ENCODE measurements around the gene DGKB. TPM values are rescaled to one million over a fixed set of nuclear protein-coding genes. Genes with fewer than 3 reads are reported as not detected.

The DGKB gene
- polyA plus RNA-seq, 1 of the 3 experiments (the other 2 are of a cell fraction) = 2.1 TPM

- Histone ChIP-seq H3K36me3 (replicated peaks in 1 of 2; ENCODE audit: control insufficient read depth in 1 of 2, insufficient read depth in 2 of 2, low read length in 1 of 2) (no peaks in the 10 kb centered on the region), H3K9me2 (0 out of 2 replicates have a peak, but pooled peaks cover 3% of the 10 kb centered on the region), H3K4me3 (ENCODE audit: low read depth in 2 of 2, low read length in 1 of 2) (peak overlapping the region in 1 of 2 experiments; percentile 11; a peak in 1 of 4 replicates), H2AFZ (ENCODE audit: low read depth) (peak overlapping the region; percentile 83), H3K4me1 (ENCODE audit: control insufficient read depth in 1 of 2, insufficient read depth in 2 of 2, low read depth in 1 of 2, low read length in 1 of 2) (peaks cover 0 to 12% of the 10 kb centered on the region in 2 experiments; a peak in 3 of 4 replicates), H3K4me2 (peak overlapping the region; percentile 46), H3K9me3 (no peaks in the 10 kb centered on the region), H3F3A (replicated peaks; ENCODE audit: insufficient read depth) (peaks cover 17% of the 10 kb centered on the region), H4K20me1 (ENCODE audit: insufficient read depth) (no peaks in the 10 kb centered on the region), H3K27me3 (ENCODE audit: insufficient read depth) (no peaks in the 10 kb centered on the region), H3K9ac (peak overlapping the region; percentile 17; the same call in 1 of the 2 replicates), H3K27ac (ENCODE audit: low read depth in 2 of 2, low read length in 1 of 2) (peak overlapping the region; percentile 67; a peak in 3 of 4 replicates), H3K79me2 (ENCODE audit: insufficient read depth) (no peaks in the 10 kb centered on the region)
- no peak for DNase-seq
- POLR2A ChIA-PET = no interaction called here
- CTCF ChIA-PET = interaction anchor here (0.6 to 1.2 kb wide), 4 partner anchors 8 to 198 kb away, joined by 3 to 5 read pairs (median 3); no protein-coding TSS in a partner anchor
- 30% methylated on average over 2 of the region's 2 CpGs for WGBS (ENCODE audit: low lambda C conversion rate)
- TF ChIP-seq ZBTB33 (IDR thresholded peaks at IDR 0.05; ENCODE audit: borderline replicate concordance, low read depth) (no peak), RAD21 (IDR thresholded peaks at IDR 0.05; ENCODE audit: low read length) (no peak), RFX5 (IDR thresholded peaks at IDR 0.05; ENCODE audit: low read length) (no peak), IRF3 (IDR thresholded peaks at IDR 0.05; ENCODE audit: low read depth, low read length) (no peak), FOXM1 (IDR thresholded peaks at IDR 0.05; ENCODE audit: low read depth) (no peak), TEAD4 (IDR thresholded peaks at IDR 0.05; ENCODE audit: borderline replicate concordance, insufficient read depth) (peak; percentile 36; the same call in 1 of the 2 replicates), EP300 (IDR thresholded peaks at IDR 0.05; ENCODE audit: borderline replicate concordance in 1 of 2, low read depth in 1 of 2, low read length in 1 of 2) (peak in 1 of 2 experiments; percentile 69; a peak in 1 of 4 replicates), GATA2 (CRISPR knock-in tag; IDR thresholded peaks at IDR 0.05) (no peak), FOXJ3 (CRISPR knock-in tag; IDR thresholded peaks at IDR 0.05) (no peak), GABPA (IDR thresholded peaks at IDR 0.05; ENCODE audit: low read depth) (no peak), REST (IDR thresholded peaks at IDR 0.05; ENCODE audit: low read depth, low read length) (no peak), NFIC (IDR thresholded peaks at IDR 0.05; ENCODE audit: borderline replicate concordance) (no peak; the same call in 1 of the 2 replicates), USF2 (IDR thresholded peaks at IDR 0.05; ENCODE audit: borderline replicate concordance, low read depth, low read length) (no peak), SMC3 (IDR thresholded peaks at IDR 0.05; ENCODE audit: low read depth, low read length) (no peak), RCOR1 (IDR thresholded peaks at IDR 0.05; ENCODE audit: low read length) (no peak), YY1 (IDR thresholded peaks at IDR 0.05; ENCODE audit: low read depth) (peak; percentile 42; the same call in 1 of the 2 replicates), POLR2AphosphoS5 (IDR thresholded peaks at IDR 0.05; ENCODE audit: low read depth, low read length) (no peak), TCF12 (IDR thresholded peaks at IDR 0.05) (peak; percentile 82), RXRA (IDR thresholded peaks at IDR 0.05; ENCODE audit: borderline replicate concordance, low read depth) (peak; percentile 57; the same call in 1 of the 2 replicates), MEF2A (IDR thresholded peaks at IDR 0.05; ENCODE audit: borderline replicate concordance, low read depth) (no peak), MAX (IDR thresholded peaks at IDR 0.05; ENCODE audit: low read depth) (no peak), MXI1 (IDR thresholded peaks at IDR 0.05; ENCODE audit: low read depth, low read length) (no peak), JUND (IDR thresholded peaks at IDR 0.05) (peak; percentile 74), CTCF (IDR thresholded peaks at IDR 0.05) (no peak)
These were observed 80.6 kb downstream of the DGKB start for GRCh38 chr7:14821757-14822480.

Measured in SK-N-SH (cell line).